ENCODE measurements around the gene UBR1. TPM values are rescaled to one million over a fixed set of nuclear protein-coding genes. Genes with fewer than 3 reads are reported as not detected.
A peak's percentile ranks its signal among the peaks of the same experiment; 100 is the strongest.

UBR1 gene
- total RNA-seq, 1 experiment from 2014 or later, result 22.6 TPM

DNA sequence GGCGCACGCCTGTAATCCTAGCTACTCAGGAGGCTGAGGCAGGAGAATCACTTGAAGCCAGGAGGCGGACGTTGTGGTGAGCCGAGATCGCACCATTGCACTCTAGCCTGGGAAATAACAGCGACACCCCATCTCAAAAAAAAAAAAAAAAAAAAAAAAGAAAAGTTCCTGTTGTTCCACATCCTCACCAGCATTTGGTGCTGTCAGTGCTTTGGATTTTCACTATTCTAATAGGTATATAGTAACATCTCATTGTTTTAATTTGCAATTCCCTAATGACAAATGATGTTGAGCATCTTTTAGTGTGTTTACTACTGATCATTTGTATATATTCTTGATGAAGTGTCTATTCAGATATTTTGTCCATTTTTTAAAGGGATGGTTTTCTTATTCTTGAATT is 24.6 kb downstream of the UBR1 start:
- H3K36me3 ChIP-seq (ENCODE audit: low read depth, low read length), result peaks cover 28% of the 10 kb centered on the region
- ChIA-PET POLR2A (ENCODE audit: unreplicated experiment) (interaction anchor here (0.7 kb wide), 1 partner anchor 106 kb away, joined by 4 read pairs; no protein-coding TSS in a partner anchor), CTCF (interaction anchor here (0.7 kb wide), 1 partner anchor 407 kb away, joined by 4 read pairs; no protein-coding TSS in a partner anchor)
- no peak overlapping the region for H3K9ac ChIP-seq (ENCODE audit: low read length)
- H3K4me3 ChIP-seq (ENCODE audit: low read length), result no peak overlapping the region
- DNase-seq (no peak), ATAC-seq (no peak)
- no peaks in the 10 kb centered on the region for H3K4me1 ChIP-seq (ENCODE audit: insufficient read depth, low read length)
- no peaks in the 10 kb centered on the region for H3K9me3 ChIP-seq (ENCODE audit: low read length)
- H3K79me2 ChIP-seq (ENCODE audit: low read length), result no peaks in the 10 kb centered on the region
- BruUV-seq (replicated peaks), result TSS peak; percentile 16
- no peaks in the 10 kb centered on the region for H3K9me2 ChIP-seq (replicated peaks; ENCODE audit: low read length)
- H4K20me1 ChIP-seq (ENCODE audit: low read length), result no peaks in the 10 kb centered on the region
- H2AFZ ChIP-seq (ENCODE audit: low read length), result no peak overlapping the region
- intact Hi-C loops (cut with micrococcal nuclease), result no loop called here
- H3K4me2 ChIP-seq (ENCODE audit: low read length), result no peak overlapping the region
- no peaks in the 10 kb centered on the region for H3F3A ChIP-seq (ENCODE audit: low read length, unreplicated experiment)
- H3K27ac ChIP-seq (ENCODE audit: low read length), result no peak overlapping the region
- H3K27me3 ChIP-seq (ENCODE audit: low read length), result no peaks in the 10 kb centered on the region
- TF ChIP-seq EZH2phosphoT487 (IDR thresholded peaks at IDR 0.05; ENCODE audit: borderline replicate concordance, low read length) (no peak), EZH2 (IDR thresholded peaks at IDR 0.05; ENCODE audit: low read length, unreplicated experiment) (no peak)
- TF ChIP-seq, protein P1, sequence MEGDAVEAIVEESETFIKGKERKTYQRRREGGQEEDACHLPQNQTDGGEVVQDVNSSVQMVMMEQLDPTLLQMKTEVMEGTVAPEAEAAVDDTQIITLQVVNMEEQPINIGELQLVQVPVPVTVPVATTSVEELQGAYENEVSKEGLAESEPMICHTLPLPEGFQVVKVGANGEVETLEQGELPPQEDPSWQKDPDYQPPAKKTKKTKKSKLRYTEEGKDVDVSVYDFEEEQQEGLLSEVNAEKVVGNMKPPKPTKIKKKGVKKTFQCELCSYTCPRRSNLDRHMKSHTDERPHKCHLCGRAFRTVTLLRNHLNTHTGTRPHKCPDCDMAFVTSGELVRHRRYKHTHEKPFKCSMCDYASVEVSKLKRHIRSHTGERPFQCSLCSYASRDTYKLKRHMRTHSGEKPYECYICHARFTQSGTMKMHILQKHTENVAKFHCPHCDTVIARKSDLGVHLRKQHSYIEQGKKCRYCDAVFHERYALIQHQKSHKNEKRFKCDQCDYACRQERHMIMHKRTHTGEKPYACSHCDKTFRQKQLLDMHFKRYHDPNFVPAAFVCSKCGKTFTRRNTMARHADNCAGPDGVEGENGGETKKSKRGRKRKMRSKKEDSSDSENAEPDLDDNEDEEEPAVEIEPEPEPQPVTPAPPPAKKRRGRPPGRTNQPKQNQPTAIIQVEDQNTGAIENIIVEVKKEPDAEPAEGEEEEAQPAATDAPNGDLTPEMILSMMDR (conservative IDR thresholded peaks at IDR 0.05; ENCODE audit: low read depth, low read length), result no peak; the same call in 1 of the 2 replicates

DNA sequence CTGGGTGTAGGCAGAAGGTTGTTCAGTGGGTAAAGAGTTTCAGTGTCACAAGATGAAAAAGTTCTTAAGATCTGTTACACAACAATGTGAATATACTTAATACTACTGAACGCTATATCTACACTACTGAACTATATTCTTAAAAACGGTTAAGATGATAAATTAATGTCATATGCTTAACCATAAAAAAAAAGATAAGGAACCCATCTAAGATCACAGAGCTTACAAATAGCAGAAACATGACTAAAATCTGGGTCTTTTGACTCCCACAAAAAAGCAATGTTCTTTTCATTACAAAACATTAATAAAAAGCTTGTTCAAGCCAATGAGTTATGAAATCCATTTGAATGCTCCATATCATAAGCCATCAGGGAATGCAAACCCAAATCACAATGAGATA is 34.4 kb downstream of the UBR1 start:
- Histone ChIP-seq H2AFZ (ENCODE audit: low read length) (no peak overlapping the region), H3K27ac (ENCODE audit: low read length) (no peak overlapping the region), H3K27me3 (ENCODE audit: low read length) (no peaks in the 10 kb centered on the region), H3K4me3 (ENCODE audit: low read length) (no peak overlapping the region), H4K20me1 (ENCODE audit: low read length) (no peaks in the 10 kb centered on the region), H3K36me3 (ENCODE audit: low read depth, low read length) (peaks cover 24% of the 10 kb centered on the region), H3K9me2 (replicated peaks; ENCODE audit: low read length) (no peaks in the 10 kb centered on the region), H3K4me2 (ENCODE audit: low read length) (no peak overlapping the region), H3K4me1 (ENCODE audit: insufficient read depth, low read length) (no peaks in the 10 kb centered on the region), H3K9ac (ENCODE audit: low read length) (no peak overlapping the region), H3K9me3 (ENCODE audit: low read length) (no peaks in the 10 kb centered on the region), H3F3A (ENCODE audit: low read length, unreplicated experiment) (no peaks in the 10 kb centered on the region), H3K79me2 (ENCODE audit: low read length) (no peaks in the 10 kb centered on the region)
- TF ChIP-seq EZH2 (IDR thresholded peaks at IDR 0.05; ENCODE audit: low read length, unreplicated experiment) (no peak), EZH2phosphoT487 (IDR thresholded peaks at IDR 0.05; ENCODE audit: borderline replicate concordance, low read length) (no peak)
- TF ChIP-seq, protein P1 (conservative IDR thresholded peaks at IDR 0.05; ENCODE audit: low read depth, low read length), result no peak
- ATAC-seq (no peak), DNase-seq (no peak)
- intact Hi-C loops (cut with micrococcal nuclease), result no loop called here
- POLR2A ChIA-PET (ENCODE audit: unreplicated experiment), result interaction anchor here (0.6 kb wide), 1 partner anchor 31 kb away, joined by 16 read pairs; no protein-coding TSS in a partner anchor
- CTCF ChIA-PET, result no interaction called here
- no TSS peak for BruUV-seq (replicated peaks)

DNA sequence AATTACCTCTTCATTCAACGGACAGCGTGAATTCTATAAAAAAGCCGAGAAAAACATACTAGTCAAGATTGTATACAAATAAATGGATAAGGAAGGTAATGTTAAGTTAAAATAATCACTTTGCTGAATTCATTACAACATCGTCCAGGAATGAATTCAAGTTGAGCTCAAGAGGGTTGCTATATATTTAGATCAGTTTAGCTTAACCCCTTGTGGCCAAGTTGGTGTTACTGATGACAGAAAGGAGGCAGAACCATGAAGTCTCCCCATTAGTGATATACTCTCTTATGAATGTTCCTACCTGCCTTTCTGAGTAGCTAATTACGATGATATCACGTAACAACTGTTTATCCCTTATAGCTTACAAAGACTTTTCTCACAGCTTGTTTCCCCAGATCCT is 34.9 kb downstream of the UBR1 start:
- no peak overlapping the region for H3K4me3 ChIP-seq (ENCODE audit: low read length)
- no TSS peak for BruUV-seq (replicated peaks)
- H3K4me2 ChIP-seq (ENCODE audit: low read length), result no peak overlapping the region
- H2AFZ ChIP-seq (ENCODE audit: low read length), result no peak overlapping the region
- H3K27me3 ChIP-seq (ENCODE audit: low read length), result no peaks in the 10 kb centered on the region
- no peak for TF ChIP-seq EZH2phosphoT487 (IDR thresholded peaks at IDR 0.05; ENCODE audit: borderline replicate concordance, low read length)
- TF ChIP-seq, protein P1 (conservative IDR thresholded peaks at IDR 0.05; ENCODE audit: low read depth, low read length), result no peak
- TF ChIP-seq EZH2 (IDR thresholded peaks at IDR 0.05; ENCODE audit: low read length, unreplicated experiment), result no peak
- H4K20me1 ChIP-seq (ENCODE audit: low read length), result no peaks in the 10 kb centered on the region
- H3K9me3 ChIP-seq (ENCODE audit: low read length), result no peaks in the 10 kb centered on the region
- H3K79me2 ChIP-seq (ENCODE audit: low read length), result no peaks in the 10 kb centered on the region
- H3K9me2 ChIP-seq (replicated peaks; ENCODE audit: low read length), result no peaks in the 10 kb centered on the region
- H3K36me3 ChIP-seq (ENCODE audit: low read depth, low read length), result peaks cover 24% of the 10 kb centered on the region
- no peak overlapping the region for H3K27ac ChIP-seq (ENCODE audit: low read length)
- ChIA-PET CTCF (no interaction called here), POLR2A (ENCODE audit: unreplicated experiment) (no interaction called here)
- no peaks in the 10 kb centered on the region for H3K4me1 ChIP-seq (ENCODE audit: insufficient read depth, low read length)
- intact Hi-C loops (cut with micrococcal nuclease), result no loop called here
- H3K9ac ChIP-seq (ENCODE audit: low read length), result no peak overlapping the region
- no peak for ATAC-seq
- H3F3A ChIP-seq (ENCODE audit: low read length, unreplicated experiment), result no peaks in the 10 kb centered on the region
- DNase-seq, result no peak
